ENCODE results near the gene NRTN. TPM values are rescaled to one million over a fixed set of nuclear protein-coding genes. Genes with fewer than 3 reads are reported as not detected.

NRTN gene
- total and polyA plus RNA-seq, 2 of the 13 experiments (the other 11 are each of a cell fraction or from before 2014, with no cell fraction given): 4.1 to 5.3 TPM

DNA sequence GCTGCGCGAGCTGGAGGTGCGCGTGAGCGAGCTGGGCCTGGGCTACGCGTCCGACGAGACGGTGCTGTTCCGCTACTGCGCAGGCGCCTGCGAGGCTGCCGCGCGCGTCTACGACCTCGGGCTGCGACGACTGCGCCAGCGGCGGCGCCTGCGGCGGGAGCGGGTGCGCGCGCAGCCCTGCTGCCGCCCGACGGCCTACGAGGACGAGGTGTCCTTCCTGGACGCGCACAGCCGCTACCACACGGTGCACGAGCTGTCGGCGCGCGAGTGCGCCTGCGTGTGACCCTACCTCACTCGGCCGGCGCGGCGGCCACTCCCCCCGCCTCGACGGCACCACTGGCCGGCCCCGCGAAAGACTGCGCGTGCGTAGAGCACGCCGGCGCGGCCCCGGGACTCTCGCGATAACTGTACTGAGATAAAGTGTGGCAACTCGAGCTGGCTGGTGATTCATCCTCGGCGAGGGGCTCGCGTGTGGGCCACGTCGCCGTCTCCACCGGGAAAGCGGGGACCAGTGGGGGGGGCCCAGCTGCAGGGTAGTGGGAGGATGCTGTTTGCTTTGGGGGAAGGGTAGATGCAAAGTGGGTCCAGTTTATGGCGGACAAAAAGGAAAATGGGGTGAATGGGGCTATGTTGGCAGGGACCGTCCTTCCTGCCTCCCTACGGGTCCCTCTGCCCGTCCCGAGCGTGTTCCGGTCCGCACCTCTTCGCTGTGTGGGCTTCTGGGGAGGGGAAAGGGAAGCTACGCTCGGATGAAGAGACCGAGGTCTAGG is 23.2 kb downstream of the NRTN start (continued):
- TF ChIP-seq, protein P1, sequence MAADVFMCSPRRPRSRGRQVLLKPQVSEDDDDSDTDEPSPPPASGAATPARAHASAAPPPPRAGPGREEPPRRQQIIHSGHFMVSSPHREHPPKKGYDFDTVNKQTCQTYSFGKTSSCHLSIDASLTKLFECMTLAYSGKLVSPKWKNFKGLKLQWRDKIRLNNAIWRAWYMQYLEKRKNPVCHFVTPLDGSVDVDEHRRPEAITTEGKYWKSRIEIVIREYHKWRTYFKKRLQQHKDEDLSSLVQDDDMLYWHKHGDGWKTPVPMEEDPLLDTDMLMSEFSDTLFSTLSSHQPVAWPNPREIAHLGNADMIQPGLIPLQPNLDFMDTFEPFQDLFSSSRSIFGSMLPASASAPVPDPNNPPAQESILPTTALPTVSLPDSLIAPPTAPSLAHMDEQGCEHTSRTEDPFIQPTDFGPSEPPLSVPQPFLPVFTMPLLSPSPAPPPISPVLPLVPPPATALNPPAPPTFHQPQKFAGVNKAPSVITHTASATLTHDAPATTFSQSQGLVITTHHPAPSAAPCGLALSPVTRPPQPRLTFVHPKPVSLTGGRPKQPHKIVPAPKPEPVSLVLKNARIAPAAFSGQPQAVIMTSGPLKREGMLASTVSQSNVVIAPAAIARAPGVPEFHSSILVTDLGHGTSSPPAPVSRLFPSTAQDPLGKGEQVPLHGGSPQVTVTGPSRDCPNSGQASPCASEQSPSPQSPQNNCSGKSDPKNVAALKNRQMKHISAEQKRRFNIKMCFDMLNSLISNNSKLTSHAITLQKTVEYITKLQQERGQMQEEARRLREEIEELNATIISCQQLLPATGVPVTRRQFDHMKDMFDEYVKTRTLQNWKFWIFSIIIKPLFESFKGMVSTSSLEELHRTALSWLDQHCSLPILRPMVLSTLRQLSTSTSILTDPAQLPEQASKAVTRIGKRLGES (CRISPR knock-in tag; IDR thresholded peaks at IDR 0.05; ENCODE audit: borderline replicate concordance): no peak
- peak; percentile 98 for TF ChIP-seq ZNF747 (CRISPR knock-in tag; IDR thresholded peaks at IDR 0.05; ENCODE audit: borderline replicate concordance)
- no peak for TF ChIP-seq SRSF1 (optimal IDR thresholded peaks at IDR 0.05; ENCODE audit: low read depth, low read length)
- no peak for TF ChIP-seq ZFP62 (CRISPR knock-in tag; IDR thresholded peaks at IDR 0.05)
- TF ChIP-seq, protein P2, sequence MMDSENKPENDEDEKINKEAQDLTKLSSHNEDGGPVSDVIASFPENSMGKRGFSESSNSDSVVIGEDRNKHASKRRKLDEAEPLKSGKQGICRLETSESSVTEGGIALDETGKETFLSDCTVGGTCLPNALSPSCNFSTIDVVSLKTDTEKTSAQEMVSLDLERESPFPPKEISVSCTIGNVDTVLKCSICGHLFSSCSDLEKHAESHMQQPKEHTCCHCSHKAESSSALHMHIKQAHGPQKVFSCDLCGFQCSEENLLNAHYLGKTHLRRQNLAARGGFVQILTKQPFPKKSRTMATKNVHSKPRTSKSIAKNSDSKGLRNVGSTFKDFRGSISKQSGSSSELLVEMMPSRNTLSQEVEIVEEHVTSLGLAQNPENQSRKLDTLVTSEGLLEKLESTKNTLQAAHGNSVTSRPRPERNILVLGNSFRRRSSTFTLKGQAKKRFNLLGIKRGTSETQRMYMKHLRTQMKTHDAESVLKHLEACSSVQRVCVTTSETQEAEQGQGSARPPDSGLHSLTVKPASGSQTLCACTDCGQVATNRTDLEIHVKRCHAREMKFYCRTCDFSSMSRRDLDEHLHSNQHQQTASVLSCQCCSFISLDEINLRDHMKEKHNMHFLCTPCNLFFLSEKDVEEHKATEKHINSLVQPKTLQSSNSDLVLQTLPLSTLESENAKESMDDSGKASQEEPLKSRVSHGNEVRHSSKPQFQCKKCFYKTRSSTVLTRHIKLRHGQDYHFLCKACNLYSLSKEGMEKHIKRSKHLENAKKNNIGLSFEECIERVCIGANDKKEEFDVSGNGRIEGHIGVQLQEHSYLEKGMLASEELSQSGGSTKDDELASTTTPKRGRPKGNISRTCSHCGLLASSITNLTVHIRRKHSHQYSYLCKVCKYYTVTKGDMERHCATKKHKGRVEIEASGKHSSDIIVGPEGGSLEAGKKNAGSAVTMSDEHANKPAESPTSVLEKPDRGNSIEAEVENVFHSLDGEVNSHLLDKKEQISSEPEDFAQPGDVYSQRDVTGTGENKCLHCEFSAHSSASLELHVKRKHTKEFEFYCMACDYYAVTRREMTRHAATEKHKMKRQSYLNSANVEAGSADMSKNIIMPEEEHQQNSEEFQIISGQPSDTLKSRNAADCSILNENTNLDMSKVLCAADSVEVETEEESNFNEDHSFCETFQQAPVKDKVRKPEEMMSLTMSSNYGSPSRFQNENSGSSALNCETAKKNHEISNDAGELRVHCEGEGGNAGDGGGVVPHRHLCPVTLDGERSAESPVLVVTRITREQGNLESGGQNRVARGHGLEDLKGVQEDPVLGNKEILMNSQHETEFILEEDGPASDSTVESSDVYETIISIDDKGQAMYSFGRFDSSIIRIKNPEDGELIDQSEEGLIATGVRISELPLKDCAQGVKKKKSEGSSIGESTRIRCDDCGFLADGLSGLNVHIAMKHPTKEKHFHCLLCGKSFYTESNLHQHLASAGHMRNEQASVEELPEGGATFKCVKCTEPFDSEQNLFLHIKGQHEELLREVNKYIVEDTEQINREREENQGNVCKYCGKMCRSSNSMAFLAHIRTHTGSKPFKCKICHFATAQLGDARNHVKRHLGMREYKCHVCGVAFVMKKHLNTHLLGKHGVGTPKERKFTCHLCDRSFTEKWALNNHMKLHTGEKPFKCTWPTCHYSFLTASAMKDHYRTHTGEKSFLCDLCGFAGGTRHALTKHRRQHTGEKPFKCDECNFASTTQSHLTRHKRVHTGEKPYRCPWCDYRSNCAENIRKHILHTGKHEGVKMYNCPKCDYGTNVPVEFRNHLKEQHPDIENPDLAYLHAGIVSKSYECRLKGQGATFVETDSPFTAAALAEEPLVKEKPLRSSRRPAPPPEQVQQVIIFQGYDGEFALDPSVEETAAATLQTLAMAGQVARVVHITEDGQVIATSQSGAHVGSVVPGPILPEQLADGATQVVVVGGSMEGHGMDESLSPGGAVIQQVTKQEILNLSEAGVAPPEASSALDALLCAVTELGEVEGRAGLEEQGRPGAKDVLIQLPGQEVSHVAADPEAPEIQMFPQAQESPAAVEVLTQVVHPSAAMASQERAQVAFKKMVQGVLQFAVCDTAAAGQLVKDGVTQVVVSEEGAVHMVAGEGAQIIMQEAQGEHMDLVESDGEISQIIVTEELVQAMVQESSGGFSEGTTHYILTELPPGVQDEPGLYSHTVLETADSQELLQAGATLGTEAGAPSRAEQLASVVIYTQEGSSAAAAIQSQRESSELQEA (CRISPR knock-in tag; IDR thresholded peaks at IDR 0.05; ENCODE audit: not compliant biosample characterization): no peak
- TF ChIP-seq CREB1 (IDR thresholded peaks at IDR 0.05): peak; percentile 33
- no peak for TF ChIP-seq CREB1 (CRISPR knock-in tag; IDR thresholded peaks at IDR 0.05)
- TF ChIP-seq ATF7 (IDR thresholded peaks at IDR 0.05): no peak
- 0 out of 2 replicates have a peak, but pooled peaks have one; percentile 63 for TF ChIP-seq ATF7 (CRISPR knock-in tag; IDR thresholded peaks at IDR 0.05)
- peak; percentile 89 for TF ChIP-seq SP4 (CRISPR knock-in tag; IDR thresholded peaks at IDR 0.05)
- TF ChIP-seq ZNF383 (CRISPR knock-in tag; IDR thresholded peaks at IDR 0.05; ENCODE audit: borderline replicate concordance): no peak
- TF ChIP-seq ZNF564 (CRISPR knock-in tag; IDR thresholded peaks at IDR 0.05): peak; percentile 70; the same call in 1 of the 2 replicates
- TF ChIP-seq ZNF775 (CRISPR knock-in tag; IDR thresholded peaks at IDR 0.05; ENCODE audit: borderline replicate concordance): no peak
- TF ChIP-seq ZSCAN30 (CRISPR knock-in tag; IDR thresholded peaks at IDR 0.05): no peak
- TF ChIP-seq SP5 (CRISPR knock-in tag; IDR thresholded peaks at IDR 0.05; ENCODE audit: borderline replicate concordance, low read depth): peak; percentile 63; the same call in 1 of the 2 replicates
- peak; percentile 73 for TF ChIP-seq ZNF605 (CRISPR knock-in tag; IDR thresholded peaks at IDR 0.05)
- TF ChIP-seq GATA4 (IDR thresholded peaks at IDR 0.05; ENCODE audit: borderline replicate concordance, low read depth): peak; percentile 88
- TF ChIP-seq, protein P3, sequence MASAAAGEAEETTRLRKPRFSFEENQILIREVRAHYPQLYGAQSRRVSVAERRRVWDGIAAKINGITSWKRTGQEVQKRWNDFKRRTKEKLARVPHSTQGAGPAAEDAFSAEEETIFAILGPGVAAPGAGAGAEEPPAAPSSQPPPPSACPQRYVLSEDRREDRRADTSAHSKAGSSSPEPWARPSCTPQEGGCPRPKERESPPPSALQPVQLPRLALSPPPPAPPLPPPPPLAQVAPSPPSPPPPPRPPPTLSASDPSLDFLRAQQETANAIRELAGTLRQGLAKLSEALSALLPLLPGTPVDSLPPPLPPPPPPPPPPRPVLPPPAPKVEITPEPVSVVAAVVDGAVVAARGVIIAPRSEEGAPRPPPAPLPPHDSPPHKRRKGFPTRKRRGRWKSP (CRISPR knock-in tag; IDR thresholded peaks at IDR 0.05): peak; percentile 83
